GM12878 (cell line): Measurements from ENCODE around the gene DNAJA1. TPM values are rescaled to one million over a fixed set of nuclear protein-coding genes. Genes with fewer than 3 reads are reported as not detected.

Experiments used
- ASH2L ChIP-seq: fragments of 300-600, 200-600 bp; sonication (generic); IDR thresholded peaks from 2 replicates; pipeline ENCODE4 v1.6.1; 2017; ENCODE audit warnings: low read depth, mild to moderate bottlenecking, borderline replicate concordance
- BHLHE40 ChIP-seq, 2 experiments: fragments of 450-650 bp in 1 of 2; IDR thresholded peaks; 2 replicates each; pipeline ENCODE4 v1.6.1; 2011 to 2017; ENCODE audit warnings: low read depth in 2 of 2, borderline replicate concordance in 1 of 2, improper control_type of control experiment in 1 of 2, low read length in 1 of 2, mild to moderate bottlenecking in 1 of 2
- CHD2 ChIP-seq: IDR thresholded peaks from 2 replicates; pipeline ENCODE4 v1.6.1; 2011; ENCODE audit warnings: low read depth, low read length, improper control_type of control experiment, borderline replicate concordance
- HCFC1 ChIP-seq: fragments of 150-350 bp; IDR thresholded peaks from 2 replicates; pipeline ENCODE4 v1.6.1; 2014; ENCODE audit warnings: low read length
- KLF5 ChIP-seq: fragments of 450-650 bp; IDR thresholded peaks from 2 replicates; pipeline ENCODE4 v1.6.1; 2014; ENCODE audit warnings: mild to moderate bottlenecking; ENCODE audit not compliant: partially characterized antibody
- MEF2B ChIP-seq: fragments of 450-650 bp; IDR thresholded peaks from 2 replicates; pipeline ENCODE4 v1.6.1; 2018; ENCODE audit warnings: mild to moderate bottlenecking, moderate library complexity; ENCODE audit not compliant: partially characterized antibody, poor library complexity, severe bottlenecking
- STAT3 ChIP-seq: IDR thresholded peaks from 2 replicates; pipeline ENCODE4 v1.6.1; 2011; ENCODE audit warnings: low read depth, low read length, improper control_type of control experiment
- TAF1 ChIP-seq: IDR thresholded peaks from 2 replicates; pipeline ENCODE4 v1.6.1; 2011; ENCODE audit warnings: mild to moderate bottlenecking, low read depth, low read length, borderline replicate concordance
- polyA plus RNA-seq, 11 experiments: library from polyadenylated mRNA; depleted of rRNA in 4 of 11; unstranded in 6 of 11; stranded (reverse) in 5 of 11; fragments of >200 nt; fragmentation: Nextera tagmentation in 4 of 11; fragmentation: Illumina TruSeq in 1 of 11; extraction: Ambion mirVana in 4 of 11; extraction: Trizol in 1 of 11; gene quantifications; 1 replicate in 1 of 11; 2 replicates in 10 of 11; pipeline versions ENCODE4 v1.2.1 to v1.2.3, GENCODE V29; 2011 to 2016; ENCODE audit warnings: inconsistent platforms in 2 of 11, missing spikeins in 2 of 11, low read depth in 1 of 11
- total RNA-seq, 4 experiments: library from RNA; depleted of rRNA in 3 of 4; stranded (reverse); fragments of >200 nt in 3 of 4; fragmentation: Illumina TruSeq in 1 of 4; extraction: Trizol in 1 of 4; gene quantifications; 2 replicates each; pipeline versions ENCODE4 v1.2.1 to v1.2.3, GENCODE V29; 2013 to 2021
- TF ChIP-seq, protein P1 (sequence below): fragments of 450-650 bp; IDR thresholded peaks from 2 replicates; pipeline ENCODE4 v1.6.1; 2017; ENCODE audit warnings: mild to moderate bottlenecking, moderate library complexity
- TF ChIP-seq, protein P2 (sequence below): IDR thresholded peaks from 2 replicates; pipeline ENCODE4 v1.6.1; 2012; ENCODE audit warnings: low read length, inconsistent platforms
- TF ChIP-seq, protein P3 (sequence below): IDR thresholded peaks from 2 replicates; pipeline ENCODE4 v1.6.1; 2011; ENCODE audit warnings: low read depth, mild to moderate bottlenecking, low read length, moderate library complexity, borderline replicate concordance; ENCODE audit errors: extremely low read depth

The DNAJA1 gene
- total and polyA plus RNA-seq, 10 of the 15 experiments (the other 5 are each of a cell fraction or from before 2014, with no cell fraction given): 69.7 to 206 (median 146) TPM

GRCh38 chr9:32978051-32978450 is 47.0 kb upstream of the DNAJA1 start (continued):
- TF ChIP-seq, protein P1, sequence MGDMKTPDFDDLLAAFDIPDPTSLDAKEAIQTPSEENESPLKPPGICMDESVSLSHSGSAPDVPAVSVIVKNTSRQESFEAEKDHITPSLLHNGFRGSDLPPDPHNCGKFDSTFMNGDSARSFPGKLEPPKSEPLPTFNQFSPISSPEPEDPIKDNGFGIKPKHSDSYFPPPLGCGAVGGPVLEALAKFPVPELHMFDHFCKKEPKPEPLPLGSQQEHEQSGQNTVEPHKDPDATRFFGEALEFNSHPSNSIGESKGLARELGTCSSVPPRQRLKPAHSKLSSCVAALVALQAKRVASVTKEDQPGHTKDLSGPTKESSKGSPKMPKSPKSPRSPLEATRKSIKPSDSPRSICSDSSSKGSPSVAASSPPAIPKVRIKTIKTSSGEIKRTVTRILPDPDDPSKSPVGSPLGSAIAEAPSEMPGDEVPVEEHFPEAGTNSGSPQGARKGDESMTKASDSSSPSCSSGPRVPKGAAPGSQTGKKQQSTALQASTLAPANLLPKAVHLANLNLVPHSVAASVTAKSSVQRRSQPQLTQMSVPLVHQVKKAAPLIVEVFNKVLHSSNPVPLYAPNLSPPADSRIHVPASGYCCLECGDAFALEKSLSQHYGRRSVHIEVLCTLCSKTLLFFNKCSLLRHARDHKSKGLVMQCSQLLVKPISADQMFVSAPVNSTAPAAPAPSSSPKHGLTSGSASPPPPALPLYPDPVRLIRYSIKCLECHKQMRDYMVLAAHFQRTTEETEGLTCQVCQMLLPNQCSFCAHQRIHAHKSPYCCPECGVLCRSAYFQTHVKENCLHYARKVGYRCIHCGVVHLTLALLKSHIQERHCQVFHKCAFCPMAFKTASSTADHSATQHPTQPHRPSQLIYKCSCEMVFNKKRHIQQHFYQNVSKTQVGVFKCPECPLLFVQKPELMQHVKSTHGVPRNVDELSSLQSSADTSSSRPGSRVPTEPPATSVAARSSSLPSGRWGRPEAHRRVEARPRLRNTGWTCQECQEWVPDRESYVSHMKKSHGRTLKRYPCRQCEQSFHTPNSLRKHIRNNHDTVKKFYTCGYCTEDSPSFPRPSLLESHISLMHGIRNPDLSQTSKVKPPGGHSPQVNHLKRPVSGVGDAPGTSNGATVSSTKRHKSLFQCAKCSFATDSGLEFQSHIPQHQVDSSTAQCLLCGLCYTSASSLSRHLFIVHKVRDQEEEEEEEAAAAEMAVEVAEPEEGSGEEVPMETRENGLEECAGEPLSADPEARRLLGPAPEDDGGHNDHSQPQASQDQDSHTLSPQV: no peak
- TF ChIP-seq BHLHE40 (IDR thresholded peaks at IDR 0.05; ENCODE audit: borderline replicate concordance in 1 of 2, low read depth in 2 of 2, low read length in 1 of 2) (no peak), HCFC1 (no peak), KLF5 (no peak), STAT3 (no peak), CHD2 (no peak), ASH2L (no peak), TAF1 (no peak), MEF2B (no peak)
- TF ChIP-seq, protein P2, sequence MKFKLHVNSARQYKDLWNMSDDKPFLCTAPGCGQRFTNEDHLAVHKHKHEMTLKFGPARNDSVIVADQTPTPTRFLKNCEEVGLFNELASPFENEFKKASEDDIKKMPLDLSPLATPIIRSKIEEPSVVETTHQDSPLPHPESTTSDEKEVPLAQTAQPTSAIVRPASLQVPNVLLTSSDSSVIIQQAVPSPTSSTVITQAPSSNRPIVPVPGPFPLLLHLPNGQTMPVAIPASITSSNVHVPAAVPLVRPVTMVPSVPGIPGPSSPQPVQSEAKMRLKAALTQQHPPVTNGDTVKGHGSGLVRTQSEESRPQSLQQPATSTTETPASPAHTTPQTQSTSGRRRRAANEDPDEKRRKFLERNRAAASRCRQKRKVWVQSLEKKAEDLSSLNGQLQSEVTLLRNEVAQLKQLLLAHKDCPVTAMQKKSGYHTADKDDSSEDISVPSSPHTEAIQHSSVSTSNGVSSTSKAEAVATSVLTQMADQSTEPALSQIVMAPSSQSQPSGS: no peak
- TF ChIP-seq, protein P3, sequence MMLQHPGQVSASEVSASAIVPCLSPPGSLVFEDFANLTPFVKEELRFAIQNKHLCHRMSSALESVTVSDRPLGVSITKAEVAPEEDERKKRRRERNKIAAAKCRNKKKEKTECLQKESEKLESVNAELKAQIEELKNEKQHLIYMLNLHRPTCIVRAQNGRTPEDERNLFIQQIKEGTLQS: no peak
